Measurements from ENCODE around the gene CARM1. TPM values are rescaled to one million over a fixed set of nuclear protein-coding genes. Genes with fewer than 3 reads are reported as not detected.

The CARM1 gene
- total and polyA plus RNA-seq, 2 of the 13 experiments (the other 11 are each of a cell fraction or from before 2014, with no cell fraction given) = 27.6 to 55.8 TPM

- 0 out of 2 replicates have a peak, but pooled peaks have one; percentile 36 for TF ChIP-seq ZSCAN20 (CRISPR knock-in tag; IDR thresholded peaks at IDR 0.05; ENCODE audit: borderline replicate concordance)
- TF ChIP-seq MNT (IDR thresholded peaks at IDR 0.05) = 0 out of 2 replicates have a peak, but pooled peaks have one; percentile 14
- no peak for TF ChIP-seq SMYD3 (CRISPR knock-in tag; IDR thresholded peaks at IDR 0.05)
- TF ChIP-seq ZC3H13 (CRISPR knock-in tag; IDR thresholded peaks at IDR 0.05) = peak; percentile 17
- TF ChIP-seq RERE (CRISPR knock-in tag; IDR thresholded peaks at IDR 0.05; ENCODE audit: low read depth) = no peak
- no peak for TF ChIP-seq MYPOP (CRISPR knock-in tag; IDR thresholded peaks at IDR 0.05)
- no peak for TF ChIP-seq RFXANK (CRISPR knock-in tag; IDR thresholded peaks at IDR 0.05)
- no peak for TF ChIP-seq ZBTB40 (IDR thresholded peaks at IDR 0.05)
- no peak for TF ChIP-seq ZBTB40 (CRISPR knock-in tag; IDR thresholded peaks at IDR 0.05)
- peak; percentile 64; the same call in 1 of the 2 replicates for TF ChIP-seq ZNF839 (CRISPR knock-in tag; IDR thresholded peaks at IDR 0.05; ENCODE audit: borderline replicate concordance)
- TF ChIP-seq NAIF1 (CRISPR knock-in tag; IDR thresholded peaks at IDR 0.05; ENCODE audit: borderline replicate concordance) = no peak
These were observed 35.4 kb upstream of the CARM1 start, which contains the start of gene TMED1 (continued) for GRCh38 chr19:10835754-10836478.
